ENCODE data around the gene BMPR1B. TPM values are rescaled to one million over a fixed set of nuclear protein-coding genes. Genes with fewer than 3 reads are reported as not detected.

BMPR1B gene
- total RNA-seq, 1 donor from 2014 or later: not detected

DNA sequence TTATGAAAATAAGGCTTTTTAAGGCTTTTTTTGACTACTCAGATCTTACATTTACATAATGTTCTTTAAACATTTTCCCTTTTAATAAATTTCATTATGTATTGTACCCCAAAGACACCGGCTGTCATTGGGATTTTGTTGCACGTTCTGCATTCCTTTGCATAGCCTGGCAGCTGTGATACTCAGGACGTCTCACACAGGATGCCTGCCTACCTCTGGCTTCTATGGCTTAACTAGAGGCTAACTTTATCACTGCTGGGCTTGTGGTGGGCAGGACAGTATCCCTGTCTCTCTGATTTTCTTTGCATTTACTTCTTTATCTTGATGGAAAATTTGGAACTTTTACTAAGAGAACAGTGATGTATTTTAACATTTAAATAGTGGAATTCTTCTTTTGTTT is 147.8 kb downstream of the BMPR1B start:
- intact Hi-C loops (cut with micrococcal nuclease): no loop called here

DNA sequence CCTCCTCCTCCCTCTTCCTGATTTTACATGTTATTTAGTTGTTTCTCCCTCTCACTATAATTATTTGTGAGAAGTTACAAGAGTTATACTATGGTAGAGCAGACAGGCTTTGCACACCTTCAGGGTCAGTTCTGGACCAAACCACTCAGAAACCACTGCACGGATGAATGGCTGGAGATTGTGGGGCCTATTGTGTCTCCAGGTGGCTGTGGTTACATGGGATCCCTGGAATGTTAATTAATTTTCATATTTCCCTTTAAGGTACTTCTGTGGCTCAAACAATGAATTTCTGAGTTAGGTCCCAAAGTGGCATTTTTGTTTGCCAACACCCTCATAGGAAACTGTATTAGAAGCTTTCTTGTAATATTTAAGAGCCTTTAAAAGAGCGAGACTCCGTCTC is 151.9 kb downstream of the BMPR1B start:
- intact Hi-C loops (cut with micrococcal nuclease): loop anchor here (5.0 to 10.0 kb wide), 2 partner anchors 248 to 455 kb away; partner anchors contain the start of gene PDLIM5

DNA sequence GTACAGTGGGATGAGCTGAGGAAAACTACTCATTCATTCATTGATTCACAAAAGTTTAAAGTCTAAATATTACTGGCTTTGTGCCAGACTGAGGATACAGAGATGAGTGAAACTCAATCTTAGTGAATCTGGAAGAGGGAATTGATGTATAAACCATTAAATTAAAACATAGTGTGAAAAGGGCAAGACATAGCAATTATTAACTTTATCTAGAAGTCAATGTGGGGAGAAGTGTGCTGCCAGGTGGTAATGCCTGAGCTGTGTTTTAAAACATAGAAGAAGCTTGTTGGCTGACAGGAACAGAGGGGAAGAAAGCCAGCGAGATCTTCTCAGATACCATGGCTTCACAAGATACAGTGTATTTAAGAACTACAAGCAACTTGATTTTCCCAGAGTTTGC is 153.4 kb downstream of the BMPR1B start:
- intact Hi-C loops (cut with micrococcal nuclease): loop anchor here (5.0 to 10.0 kb wide), 2 partner anchors 246 to 456 kb away; partner anchors contain the start of gene PDLIM5

DNA sequence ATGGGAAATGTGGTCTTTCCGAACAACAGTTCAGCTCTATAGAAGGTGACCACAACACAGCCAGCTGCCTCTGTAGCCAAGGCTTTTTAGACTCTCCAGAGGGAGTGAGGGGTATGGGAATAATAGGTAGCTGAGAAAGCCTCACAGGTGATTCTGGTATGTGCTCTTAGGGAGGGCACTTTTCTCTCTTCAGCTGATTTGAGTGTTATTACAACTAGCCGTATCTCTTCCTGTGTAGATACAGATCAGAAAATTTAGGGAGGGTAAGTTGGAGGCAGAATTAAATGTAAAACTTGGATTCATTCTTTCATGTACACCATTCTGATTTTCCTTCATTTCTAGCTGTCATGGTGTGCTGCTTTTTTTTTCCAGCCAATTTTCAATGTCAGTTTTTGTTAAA is 154.9 kb downstream of the BMPR1B start:
- intact Hi-C loops (cut with micrococcal nuclease): loop anchor here (5.0 to 10.0 kb wide), 2 partner anchors 245 to 458 kb away; partner anchors contain the start of gene PDLIM5

DNA sequence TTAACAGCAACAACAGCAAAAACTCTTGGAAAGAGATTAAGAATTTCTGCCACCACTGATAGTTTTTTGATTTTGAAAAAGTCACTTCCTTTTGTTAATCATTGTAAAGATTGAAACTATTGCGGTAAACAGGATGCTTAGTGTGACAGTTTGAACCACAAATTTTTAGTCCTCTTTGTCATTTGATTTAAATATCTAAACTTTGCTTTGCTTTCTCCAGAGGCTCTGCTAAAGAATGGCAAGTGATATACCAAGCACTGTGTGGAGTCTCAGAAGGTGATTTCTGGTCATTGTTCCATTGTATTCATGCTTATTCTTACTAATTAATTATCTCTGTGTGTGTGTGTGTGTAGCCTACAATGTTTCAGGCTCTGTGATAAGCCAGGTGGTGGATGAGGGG is 155.6 kb downstream of the BMPR1B start:
- intact Hi-C loops (cut with micrococcal nuclease): loop anchor here (5.0 to 10.0 kb wide), 2 partner anchors 244 to 459 kb away; partner anchors contain the start of gene PDLIM5

DNA sequence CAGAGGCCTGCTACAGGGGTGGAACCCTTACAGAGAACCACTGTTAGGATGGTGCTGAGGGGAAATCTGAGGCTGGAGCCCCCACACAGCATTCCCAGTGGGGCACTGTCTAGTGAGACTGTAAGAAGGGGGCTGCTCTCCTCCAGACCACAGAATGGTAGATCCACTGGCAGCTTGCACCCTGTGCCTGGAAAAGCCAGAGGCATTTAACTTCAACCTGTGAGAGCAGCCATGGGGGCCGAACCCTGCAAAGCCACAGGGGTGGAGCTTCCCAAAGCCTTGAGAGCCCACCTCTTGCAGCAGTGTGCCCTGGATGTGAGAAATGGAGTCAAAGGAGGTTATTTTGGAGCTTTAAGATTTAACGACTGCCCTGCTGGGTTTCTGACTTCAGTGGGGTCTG is 159.4 kb downstream of the BMPR1B start:
- intact Hi-C loops (cut with micrococcal nuclease): loop anchor here (10.0 kb wide), 1 partner anchor 462 kb away; the partner anchor contains the start of gene PDLIM5

DNA sequence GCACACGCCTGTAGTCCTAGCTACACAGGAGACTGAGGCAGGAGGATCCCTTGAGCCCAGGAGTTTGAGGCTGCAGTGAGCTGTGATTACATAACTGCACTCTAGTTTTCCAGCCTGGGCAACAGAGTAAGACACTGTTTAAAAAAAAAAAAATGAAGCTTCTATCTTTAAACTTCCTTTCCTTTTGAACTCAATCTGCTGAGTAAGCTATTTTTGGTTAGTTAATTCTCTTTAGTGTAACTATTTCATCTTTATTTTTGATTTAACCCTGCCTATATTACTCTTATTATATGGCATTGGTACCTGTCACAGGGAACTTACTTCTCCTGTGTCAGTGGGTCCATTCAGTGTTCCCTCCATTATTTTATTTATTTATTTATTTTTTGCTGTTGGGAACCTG is 160.8 kb downstream of the BMPR1B start:
- intact Hi-C loops (cut with micrococcal nuclease): loop anchor here (10.0 kb wide), 1 partner anchor 464 kb away; the partner anchor contains the start of gene PDLIM5

DNA sequence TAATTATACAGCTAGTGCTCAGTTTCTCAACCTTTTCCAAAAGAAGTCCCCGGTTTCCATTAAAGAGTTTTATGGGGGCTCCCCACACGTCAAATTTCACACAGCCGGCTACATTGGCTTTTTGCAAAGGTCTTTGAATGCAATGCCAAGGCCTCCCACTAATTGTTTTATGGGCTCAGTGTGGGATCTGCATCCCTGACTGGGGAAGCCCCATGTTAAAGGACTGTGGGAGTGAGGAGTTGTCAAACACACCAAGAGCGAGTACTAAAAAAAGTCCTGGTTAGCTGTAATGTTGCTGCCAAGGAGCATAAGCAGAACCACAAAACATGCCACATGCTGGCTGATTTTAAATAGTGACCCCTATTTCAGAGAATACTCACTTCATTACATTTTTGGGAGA is 162.6 kb downstream of the BMPR1B start:
- intact Hi-C loops (cut with micrococcal nuclease): no loop called here

DNA sequence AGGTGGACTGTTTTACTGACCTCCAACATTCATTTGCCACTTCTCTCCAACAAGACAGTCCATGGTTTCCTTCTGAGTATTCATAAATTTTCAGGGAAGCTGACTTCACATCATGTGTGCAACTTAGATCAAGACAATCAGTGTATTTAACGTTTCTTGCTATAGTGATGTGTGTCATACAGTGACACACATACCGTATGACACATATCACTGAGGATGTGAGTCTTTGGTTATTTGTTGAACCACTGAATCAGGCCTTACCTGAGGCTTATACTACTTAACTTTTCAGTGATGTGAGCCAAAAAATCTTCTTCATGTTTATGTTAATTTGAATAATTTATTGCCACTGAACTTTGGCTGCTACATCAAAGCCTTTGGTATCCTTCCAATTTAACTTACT is 166.8 kb downstream of the BMPR1B start:
- intact Hi-C loops (cut with micrococcal nuclease): no loop called here

DNA sequence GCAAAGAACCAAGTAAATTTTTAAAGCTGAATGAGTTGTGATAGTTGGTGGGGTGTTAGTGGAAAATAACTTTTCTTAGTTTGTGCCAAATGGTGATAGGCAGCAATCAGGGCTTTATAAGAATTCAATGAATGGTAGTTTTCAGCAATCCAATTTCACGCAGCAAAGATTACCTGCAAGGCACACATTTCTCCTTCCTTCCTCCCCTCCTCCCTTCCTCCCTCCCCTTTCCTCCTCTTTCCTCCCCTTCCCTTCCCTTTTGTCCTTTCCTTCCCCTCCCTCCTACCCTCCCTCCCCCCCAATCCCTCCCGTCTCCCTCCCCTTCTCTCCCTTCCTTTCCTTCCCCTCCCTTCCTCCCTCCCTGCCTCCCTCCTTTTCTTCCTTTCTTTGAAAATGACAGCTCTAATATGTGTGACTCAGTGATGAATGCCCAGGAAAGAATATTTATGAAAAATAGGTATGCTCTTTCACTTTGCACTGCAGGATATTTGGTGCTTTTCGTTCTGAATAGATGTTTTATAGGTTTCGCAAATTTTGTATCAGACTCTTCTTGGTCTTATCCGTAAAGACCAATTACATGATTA is 168.1 kb downstream of the BMPR1B start:
- intact Hi-C loops (cut with micrococcal nuclease): no loop called here

DNA sequence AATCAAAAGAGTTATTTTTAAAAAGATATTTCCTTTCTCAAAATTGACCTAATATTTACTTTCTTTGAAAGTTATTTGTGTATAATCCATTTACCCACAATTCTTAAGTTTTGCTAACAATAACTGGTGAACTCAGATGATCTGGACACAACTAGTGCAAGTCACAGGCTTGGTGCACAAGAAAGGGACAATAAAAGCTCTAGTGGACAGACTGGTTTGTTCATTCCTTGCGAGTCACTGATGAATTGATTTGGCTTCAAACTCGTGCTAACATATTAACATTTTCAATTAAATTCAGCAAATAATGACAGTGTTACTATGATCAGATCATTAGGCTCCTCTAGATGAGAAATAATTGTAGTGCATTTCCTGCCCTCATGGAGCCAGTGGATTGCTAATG is 169.2 kb downstream of the BMPR1B start:
- intact Hi-C loops (cut with micrococcal nuclease): no loop called here

DNA sequence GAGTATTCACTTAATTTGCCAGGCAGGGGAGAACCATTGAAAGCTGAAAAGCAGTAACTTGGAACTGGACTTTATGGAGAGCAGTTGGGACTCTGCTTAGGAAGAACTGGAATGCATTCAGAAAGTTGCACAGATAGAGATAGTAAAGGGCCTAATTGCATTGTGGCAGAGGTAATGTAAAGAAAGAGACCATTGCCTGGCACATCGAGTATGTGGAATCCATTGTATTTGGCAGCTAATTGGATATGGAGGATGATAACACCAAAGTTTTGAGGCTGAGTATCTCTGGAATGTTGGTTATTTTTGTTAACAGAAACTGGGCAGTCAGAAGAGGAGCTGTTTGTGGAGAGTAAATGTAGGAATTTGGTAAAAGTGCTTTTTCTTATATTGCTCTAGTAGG is 169.9 kb downstream of the BMPR1B start:
- intact Hi-C loops (cut with micrococcal nuclease): no loop called here

DNA sequence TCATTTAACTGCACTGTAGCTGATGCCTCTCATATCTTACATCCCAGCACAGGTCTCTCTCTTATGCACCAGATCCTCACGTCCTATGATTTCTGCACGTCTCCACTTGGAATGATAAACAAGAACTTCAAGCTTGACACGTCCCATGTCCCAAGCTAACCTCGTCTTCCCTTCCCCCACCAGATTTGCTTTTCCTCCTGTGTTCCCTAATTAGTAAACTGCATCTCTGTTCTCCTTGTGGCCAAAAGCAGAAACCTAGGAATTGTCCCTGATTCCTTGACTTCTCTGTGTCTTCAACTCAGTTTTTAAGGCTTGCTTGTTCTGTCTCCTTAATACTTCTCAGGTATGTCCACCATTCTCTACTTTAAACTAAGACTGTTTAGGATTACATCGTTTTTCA is 171.9 kb downstream of the BMPR1B start:
- intact Hi-C loops (cut with micrococcal nuclease): no loop called here

DNA sequence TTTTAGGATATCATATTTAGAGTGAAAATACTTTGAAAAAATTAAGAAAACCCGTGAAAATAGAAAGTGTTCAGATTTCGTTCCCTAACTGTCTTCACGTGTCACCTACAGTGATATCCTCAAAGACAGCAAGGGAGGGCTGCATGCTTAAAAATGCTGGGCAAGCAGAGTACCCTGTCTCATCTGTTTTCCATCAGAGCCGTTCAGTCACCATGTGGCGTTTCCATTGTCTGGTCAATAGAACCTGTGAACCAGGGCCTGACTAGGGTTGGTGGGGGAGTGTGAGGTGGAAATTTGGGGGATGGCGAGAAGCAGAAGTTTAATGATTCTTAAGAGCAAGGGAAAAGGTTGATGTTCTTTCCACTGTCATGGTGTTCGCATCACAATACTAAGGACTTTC is 173.9 kb downstream of the BMPR1B start:
- intact Hi-C loops (cut with micrococcal nuclease): no loop called here

DNA sequence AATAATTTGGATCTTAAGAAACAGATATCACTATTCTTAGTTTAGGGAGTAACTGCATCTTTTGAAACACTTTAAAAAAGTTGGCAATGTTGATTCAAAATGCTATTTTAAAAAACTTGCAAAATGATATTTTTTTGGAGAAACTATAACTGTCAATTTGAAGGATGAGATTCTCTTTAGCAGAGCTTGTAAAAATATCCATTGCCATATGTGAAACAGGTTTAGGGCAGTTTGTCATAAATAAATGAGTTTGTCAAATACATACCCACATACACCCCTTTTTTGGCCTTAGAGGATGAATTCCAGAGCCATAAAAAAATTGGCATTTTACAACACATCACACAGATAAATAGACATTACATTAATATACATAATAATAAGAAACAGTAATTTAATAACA is 174.6 kb downstream of the BMPR1B start:
- intact Hi-C loops (cut with micrococcal nuclease): no loop called here

DNA sequence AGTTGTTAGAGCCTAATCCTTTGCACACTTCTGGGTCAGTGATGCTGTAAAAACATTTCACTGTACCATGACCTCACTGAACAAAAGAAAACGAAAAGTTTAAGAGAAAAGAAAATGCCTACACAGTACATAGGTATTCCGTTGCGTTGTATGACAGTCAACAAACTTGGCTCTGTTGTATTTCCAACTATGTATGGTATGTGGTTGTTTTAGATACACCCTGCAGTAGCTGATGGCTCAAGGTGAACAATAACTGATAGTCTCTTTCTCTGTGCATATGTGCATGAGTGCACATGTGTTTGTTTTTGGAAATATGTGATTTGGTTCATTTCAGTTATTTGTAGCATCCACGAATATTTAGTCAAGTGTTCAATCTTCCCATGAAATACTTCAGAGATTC is 176.0 kb downstream of the BMPR1B start:
- intact Hi-C loops (cut with micrococcal nuclease): no loop called here

DNA sequence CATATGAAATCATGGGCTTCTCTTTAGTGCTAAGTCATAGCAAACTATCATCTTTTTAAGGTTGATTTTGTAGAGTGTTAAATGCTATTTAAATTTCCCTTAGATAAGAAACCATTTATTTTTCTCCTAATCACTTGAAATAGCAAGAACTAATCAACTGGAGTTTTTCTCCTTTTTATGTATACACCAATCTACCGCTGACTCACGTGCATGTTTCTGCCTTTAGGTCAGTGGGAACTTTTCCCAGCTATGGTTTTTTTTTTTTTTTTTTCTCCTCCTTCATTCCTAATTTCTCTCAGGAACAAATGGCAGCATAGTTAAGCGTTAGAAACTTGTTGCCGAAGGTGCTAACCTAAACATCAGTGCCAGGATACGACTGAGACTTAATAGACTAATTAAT is 176.4 kb downstream of the BMPR1B start:
- intact Hi-C loops (cut with micrococcal nuclease): no loop called here

DNA sequence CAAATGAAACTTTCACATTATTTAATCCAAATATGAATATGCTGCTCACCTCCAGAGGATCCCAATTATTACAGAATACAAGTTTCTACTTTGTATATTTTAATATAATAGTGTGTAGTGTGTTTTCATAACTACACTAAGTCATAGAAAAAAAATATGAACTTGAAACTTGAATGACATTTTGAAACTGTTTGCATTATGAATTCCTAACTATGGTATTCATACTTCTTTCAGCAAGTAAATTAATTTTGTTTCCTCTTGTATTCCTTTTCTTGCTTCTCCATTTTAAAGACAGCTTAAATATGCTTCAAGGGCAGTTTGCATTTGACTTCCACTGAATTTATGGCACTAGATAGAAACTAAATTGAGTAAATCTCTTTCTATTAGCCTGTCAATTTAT is 177.1 kb downstream of the BMPR1B start:
- intact Hi-C loops (cut with micrococcal nuclease): no loop called here

DNA sequence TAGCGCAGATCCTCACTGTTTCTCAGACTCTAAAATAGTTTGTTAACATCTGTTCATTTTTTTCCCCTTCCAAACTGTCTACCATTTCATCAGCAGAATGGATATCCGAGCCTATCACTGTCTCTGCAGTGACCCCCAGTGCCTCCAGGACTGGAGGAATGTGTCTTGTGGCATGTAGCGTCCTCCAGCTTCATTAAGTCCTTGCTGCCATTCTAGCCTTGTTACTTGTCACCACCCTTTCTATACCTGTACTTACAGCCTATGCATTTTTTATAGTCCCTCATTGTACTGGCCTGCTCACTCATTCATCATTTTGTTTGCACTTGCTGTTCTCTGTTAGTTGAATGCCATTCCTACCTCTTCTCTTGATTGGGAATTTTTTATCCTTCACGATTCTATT is 179.1 kb downstream of the BMPR1B start:
- intact Hi-C loops (cut with micrococcal nuclease): no loop called here

DNA sequence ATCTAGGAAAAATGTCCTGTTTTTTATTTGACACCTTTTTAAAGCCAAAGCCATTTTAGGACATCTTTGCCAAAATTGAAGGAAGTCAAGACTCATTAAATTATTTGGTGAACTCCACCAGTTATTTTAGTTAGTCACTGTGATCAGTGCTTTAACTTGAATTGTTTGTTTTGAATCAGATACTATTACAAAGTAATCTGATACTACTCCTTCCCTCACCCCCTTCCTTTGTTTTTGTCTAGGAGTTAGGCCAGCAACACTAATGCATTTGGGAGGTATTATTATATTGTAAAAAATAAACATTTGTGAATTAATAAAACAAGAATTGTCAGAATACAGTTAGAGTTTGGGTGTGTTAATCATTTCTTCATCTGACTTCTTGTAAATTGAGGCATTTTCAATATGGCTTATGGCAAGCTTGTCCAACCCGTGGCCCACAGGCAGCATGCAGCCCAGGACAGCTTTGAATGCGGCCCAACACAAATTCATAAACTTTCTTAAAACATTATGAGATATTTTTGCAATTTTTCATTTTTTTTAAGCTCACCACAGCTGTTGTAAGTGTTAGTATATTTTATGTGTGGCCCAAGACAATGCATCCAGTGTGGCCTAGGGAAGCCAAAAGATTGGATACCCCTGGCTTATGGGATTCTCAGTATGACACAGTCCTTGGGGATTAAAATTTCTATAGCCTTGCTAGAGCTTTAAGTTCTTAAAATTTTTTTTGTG is 182.2 kb downstream of the BMPR1B start:
- intact Hi-C loops (cut with micrococcal nuclease): no loop called here

DNA sequence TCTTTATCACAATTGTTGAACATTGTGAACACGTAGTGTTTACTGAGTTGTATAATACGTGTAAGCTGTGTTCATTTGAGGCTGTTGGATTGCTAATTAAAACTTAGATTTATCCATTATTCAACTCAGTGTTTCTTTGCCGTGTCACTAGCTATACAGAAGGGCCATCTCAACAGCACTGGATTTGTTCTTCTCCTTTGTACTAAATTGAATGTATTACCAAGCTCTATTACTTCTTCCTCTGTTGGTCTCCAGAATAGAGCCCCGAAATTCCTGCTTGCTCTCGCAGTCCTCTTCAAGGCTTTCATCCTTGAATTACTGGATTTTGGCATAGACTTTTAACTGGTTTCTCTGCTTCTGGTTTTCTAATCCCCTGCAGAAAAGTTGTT is 182.8 kb downstream of the BMPR1B start:
- intact Hi-C loops (cut with micrococcal nuclease): no loop called here

DNA sequence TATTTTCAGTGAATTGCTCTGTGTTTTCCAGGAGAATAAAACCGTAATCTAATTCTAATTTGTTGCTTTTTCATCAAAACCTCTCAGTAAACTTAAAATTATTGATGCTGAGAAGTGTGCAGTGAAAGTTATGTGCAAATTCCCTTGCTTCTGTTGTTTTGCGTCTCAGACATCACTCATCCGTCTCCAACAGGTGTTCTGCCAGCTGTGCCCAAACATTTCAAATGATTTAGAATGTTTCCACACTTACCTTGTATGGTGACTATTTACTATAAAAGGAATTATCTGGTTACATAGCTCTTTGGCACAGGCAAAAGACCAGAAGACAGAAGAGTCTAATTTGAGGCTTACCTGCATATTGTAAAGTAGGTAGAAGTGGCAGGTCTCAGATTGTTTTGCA is 184.0 kb downstream of the BMPR1B start:
- intact Hi-C loops (cut with micrococcal nuclease): no loop called here

DNA sequence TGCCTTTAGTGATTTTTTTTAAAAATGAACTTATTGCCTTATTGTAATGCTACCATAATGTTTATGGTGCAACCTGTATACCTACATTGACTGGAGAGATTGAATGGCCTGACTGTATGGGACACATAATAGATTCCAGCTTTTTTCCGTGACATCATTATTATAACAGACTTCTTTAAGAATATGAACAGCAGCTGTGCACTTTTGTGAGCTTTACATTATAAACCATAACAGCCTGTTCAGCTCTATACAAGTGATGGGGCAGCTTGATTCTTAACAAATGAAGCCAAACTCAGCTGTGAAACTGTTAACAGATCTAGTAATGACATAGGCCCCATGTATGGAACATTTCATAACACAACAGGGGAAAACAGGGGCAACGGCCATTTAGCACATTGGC is 187.0 kb downstream of the BMPR1B start:
- intact Hi-C loops (cut with micrococcal nuclease): no loop called here

Measured in T-helper 2 cell treated with Interferon-gamma antibody and Interleukin-4, amounts not matched to agents 100 ng/mL and 5 ng/mL, for 36 hours (primary cell).